Sigmoid colon (tissue), 4 donors: Measurements from ENCODE around the gene ROR1.

Source experiments
- EP300 ChIP-seq, 4 donors: sonication (generic); formaldehyde crosslinking; IDR thresholded peaks; one replicate each; pipeline ENCODE4 v1.6.1; 2017; ENCODE audit warnings: antibody characterized with exemption in 4 of 4
- POLR2A ChIP-seq, 2 donors: fragments of 450-650 bp; IDR thresholded peaks; one replicate each; pipeline ENCODE4 v1.6.1; 2016; ENCODE audit warnings: antibody characterized with exemption in 2 of 2, mild to moderate bottlenecking in 2 of 2, moderate library complexity in 2 of 2
- POLR2AphosphoS5 ChIP-seq, 4 donors: sonication (generic); formaldehyde crosslinking; IDR thresholded peaks; one replicate each; pipeline ENCODE4 v1.6.1; 2017; ENCODE audit warnings: antibody characterized with exemption in 4 of 4
- TF ChIP-seq, protein P1 (sequence below), 4 experiments: fragments of 450-650 bp in 3 of 4; fragments of 200-600 bp in 1 of 4; IDR thresholded peaks; one replicate each; pipeline ENCODE4 v1.5.1; 2016 to 2019; ENCODE audit warnings: antibody characterized with exemption in 4 of 4, mild to moderate bottlenecking in 3 of 4, moderate library complexity in 2 of 4

- TF ChIP-seq, protein P1, sequence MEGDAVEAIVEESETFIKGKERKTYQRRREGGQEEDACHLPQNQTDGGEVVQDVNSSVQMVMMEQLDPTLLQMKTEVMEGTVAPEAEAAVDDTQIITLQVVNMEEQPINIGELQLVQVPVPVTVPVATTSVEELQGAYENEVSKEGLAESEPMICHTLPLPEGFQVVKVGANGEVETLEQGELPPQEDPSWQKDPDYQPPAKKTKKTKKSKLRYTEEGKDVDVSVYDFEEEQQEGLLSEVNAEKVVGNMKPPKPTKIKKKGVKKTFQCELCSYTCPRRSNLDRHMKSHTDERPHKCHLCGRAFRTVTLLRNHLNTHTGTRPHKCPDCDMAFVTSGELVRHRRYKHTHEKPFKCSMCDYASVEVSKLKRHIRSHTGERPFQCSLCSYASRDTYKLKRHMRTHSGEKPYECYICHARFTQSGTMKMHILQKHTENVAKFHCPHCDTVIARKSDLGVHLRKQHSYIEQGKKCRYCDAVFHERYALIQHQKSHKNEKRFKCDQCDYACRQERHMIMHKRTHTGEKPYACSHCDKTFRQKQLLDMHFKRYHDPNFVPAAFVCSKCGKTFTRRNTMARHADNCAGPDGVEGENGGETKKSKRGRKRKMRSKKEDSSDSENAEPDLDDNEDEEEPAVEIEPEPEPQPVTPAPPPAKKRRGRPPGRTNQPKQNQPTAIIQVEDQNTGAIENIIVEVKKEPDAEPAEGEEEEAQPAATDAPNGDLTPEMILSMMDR (IDR thresholded peaks at IDR 0.05), result no peak
- TF ChIP-seq POLR2A (IDR thresholded peaks at IDR 0.05) (no peak), EP300 (IDR thresholded peaks at IDR 0.05) (no peak), POLR2AphosphoS5 (IDR thresholded peaks at IDR 0.05) (no peak)
Measured at GRCh38 chr1:64196074-64196870, 422.5 kb downstream of the ROR1 start.
